GM23338 (cell line): ENCODE measurements around the gene NKAIN2.

Experiments used
- CREB1 ChIP-seq: fragments of 250-450 bp; sonication (Bioruptor Pico); IDR thresholded peaks from 2 replicates; pipeline ENCODE4 v1.5.0; 2020; ENCODE audit warnings: low read depth, mild to moderate bottlenecking, moderate library complexity
- EZH2 ChIP-seq: fragments of 200-600 bp; sonication (generic); IDR thresholded peaks from one replicate; pipeline ENCODE4 v1.8.0; 2017; ENCODE audit warnings: antibody characterized with exemption, mild to moderate bottlenecking, low read depth; ENCODE audit not compliant: unreplicated experiment
- EZH2phosphoT487 ChIP-seq: fragments of 200-600 bp; sonication (generic); IDR thresholded peaks from one replicate; pipeline ENCODE4 v1.8.1; 2018; ENCODE audit warnings: antibody characterized with exemption; ENCODE audit not compliant: unreplicated experiment
- JUNB ChIP-seq: IDR thresholded peaks from one replicate; pipeline ENCODE4 v1.6.1; 2016; ENCODE audit warnings: antibody characterized with exemption; ENCODE audit not compliant: unreplicated experiment
- NANOG ChIP-seq: IDR thresholded peaks from 2 replicates; pipeline ENCODE4 v1.6.1; 2016; ENCODE audit warnings: antibody characterized with exemption, borderline replicate concordance
- POLR2AphosphoS5 ChIP-seq: IDR thresholded peaks from 2 replicates; pipeline ENCODE4 v1.6.1; 2016; ENCODE audit warnings: antibody characterized with exemption, low read depth
- STAT1 ChIP-seq: IDR thresholded peaks from one replicate; pipeline ENCODE4 v1.6.1; 2016; ENCODE audit warnings: antibody characterized with exemption; ENCODE audit not compliant: unreplicated experiment
- ZNF114 ChIP-seq: fragments of 250-450 bp; sonication (Bioruptor Pico); IDR thresholded peaks from 2 replicates; pipeline ENCODE4 v1.5.0; 2020; ENCODE audit warnings: mild to moderate bottlenecking, moderate library complexity
- ZNF331 ChIP-seq: fragments of 250-450 bp; sonication (Bioruptor Pico); IDR thresholded peaks from 2 replicates; pipeline ENCODE4 v1.5.0; 2020; ENCODE audit warnings: low read depth, mild to moderate bottlenecking, moderate library complexity
- TF ChIP-seq, protein P1 (sequence below), 2 experiments: fragments of 200-600 bp in 1 of 2; sonication (generic) in 1 of 2; conservative IDR thresholded peaks; 2 replicates each; pipeline versions ENCODE4 v1.5.1 to v1.6.1; 2016 to 2017; ENCODE audit warnings: antibody characterized with exemption in 2 of 2, low read depth in 2 of 2, mild to moderate bottlenecking in 2 of 2, moderate library complexity in 1 of 2
- TF ChIP-seq, protein P2 (sequence below): IDR thresholded peaks from one replicate; pipeline ENCODE4 v1.6.1; 2018; ENCODE audit warnings: antibody characterized with exemption; ENCODE audit not compliant: unreplicated experiment
- TF ChIP-seq, protein P3 (sequence below): IDR thresholded peaks from 2 replicates; pipeline ENCODE4 v1.6.1; 2016; ENCODE audit warnings: antibody characterized with exemption

DNA sequence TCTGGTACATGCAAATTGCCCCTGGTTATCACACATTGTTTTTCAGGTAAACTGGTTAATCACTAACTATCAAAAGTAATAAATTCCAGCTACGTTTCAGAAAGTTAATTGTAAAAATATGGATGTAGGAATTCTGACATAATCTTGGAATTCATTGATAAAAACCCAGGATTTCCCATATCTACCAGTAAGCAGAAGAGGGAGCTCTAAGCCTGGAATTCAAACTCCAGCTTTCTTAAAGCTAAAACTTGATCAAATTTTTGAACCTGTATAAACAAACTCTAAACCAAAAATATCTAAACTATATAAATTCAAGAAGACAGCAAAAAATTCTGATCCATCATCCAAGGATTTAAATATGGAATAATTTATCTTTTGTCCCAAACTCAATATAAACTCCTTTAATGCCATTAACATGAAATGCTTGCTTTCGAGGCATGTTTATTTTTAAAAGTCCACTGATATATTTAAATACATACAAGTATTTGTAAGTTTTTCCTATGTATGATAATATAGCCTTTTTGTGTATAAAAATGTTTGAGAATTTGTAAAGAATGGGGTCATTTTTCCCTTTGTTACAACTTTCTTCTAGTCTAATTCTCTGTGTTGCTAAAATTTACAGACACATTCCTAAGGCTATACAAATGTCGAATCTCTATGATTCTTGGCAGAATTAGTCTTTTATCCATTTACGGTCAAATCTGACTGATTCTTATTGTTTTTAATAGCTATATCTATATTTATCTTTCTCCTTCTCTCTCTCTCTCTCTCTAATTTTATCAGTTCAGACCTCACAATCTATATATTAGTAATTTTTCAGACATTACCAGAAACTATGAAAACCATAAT lies 1067.2 kb downstream of the NKAIN2 start:
- TF ChIP-seq POLR2AphosphoS5, result no peak
- TF ChIP-seq, protein P1, sequence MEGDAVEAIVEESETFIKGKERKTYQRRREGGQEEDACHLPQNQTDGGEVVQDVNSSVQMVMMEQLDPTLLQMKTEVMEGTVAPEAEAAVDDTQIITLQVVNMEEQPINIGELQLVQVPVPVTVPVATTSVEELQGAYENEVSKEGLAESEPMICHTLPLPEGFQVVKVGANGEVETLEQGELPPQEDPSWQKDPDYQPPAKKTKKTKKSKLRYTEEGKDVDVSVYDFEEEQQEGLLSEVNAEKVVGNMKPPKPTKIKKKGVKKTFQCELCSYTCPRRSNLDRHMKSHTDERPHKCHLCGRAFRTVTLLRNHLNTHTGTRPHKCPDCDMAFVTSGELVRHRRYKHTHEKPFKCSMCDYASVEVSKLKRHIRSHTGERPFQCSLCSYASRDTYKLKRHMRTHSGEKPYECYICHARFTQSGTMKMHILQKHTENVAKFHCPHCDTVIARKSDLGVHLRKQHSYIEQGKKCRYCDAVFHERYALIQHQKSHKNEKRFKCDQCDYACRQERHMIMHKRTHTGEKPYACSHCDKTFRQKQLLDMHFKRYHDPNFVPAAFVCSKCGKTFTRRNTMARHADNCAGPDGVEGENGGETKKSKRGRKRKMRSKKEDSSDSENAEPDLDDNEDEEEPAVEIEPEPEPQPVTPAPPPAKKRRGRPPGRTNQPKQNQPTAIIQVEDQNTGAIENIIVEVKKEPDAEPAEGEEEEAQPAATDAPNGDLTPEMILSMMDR (conservative IDR thresholded peaks at IDR 0.05; ENCODE audit: low read depth in 2 of 2), result peak; percentile 66 to 86
- no peak for TF ChIP-seq EZH2phosphoT487
- no peak for TF ChIP-seq EZH2
- no peak for TF ChIP-seq ZNF331 (CRISPR knock-in tag)
- TF ChIP-seq, protein P2, sequence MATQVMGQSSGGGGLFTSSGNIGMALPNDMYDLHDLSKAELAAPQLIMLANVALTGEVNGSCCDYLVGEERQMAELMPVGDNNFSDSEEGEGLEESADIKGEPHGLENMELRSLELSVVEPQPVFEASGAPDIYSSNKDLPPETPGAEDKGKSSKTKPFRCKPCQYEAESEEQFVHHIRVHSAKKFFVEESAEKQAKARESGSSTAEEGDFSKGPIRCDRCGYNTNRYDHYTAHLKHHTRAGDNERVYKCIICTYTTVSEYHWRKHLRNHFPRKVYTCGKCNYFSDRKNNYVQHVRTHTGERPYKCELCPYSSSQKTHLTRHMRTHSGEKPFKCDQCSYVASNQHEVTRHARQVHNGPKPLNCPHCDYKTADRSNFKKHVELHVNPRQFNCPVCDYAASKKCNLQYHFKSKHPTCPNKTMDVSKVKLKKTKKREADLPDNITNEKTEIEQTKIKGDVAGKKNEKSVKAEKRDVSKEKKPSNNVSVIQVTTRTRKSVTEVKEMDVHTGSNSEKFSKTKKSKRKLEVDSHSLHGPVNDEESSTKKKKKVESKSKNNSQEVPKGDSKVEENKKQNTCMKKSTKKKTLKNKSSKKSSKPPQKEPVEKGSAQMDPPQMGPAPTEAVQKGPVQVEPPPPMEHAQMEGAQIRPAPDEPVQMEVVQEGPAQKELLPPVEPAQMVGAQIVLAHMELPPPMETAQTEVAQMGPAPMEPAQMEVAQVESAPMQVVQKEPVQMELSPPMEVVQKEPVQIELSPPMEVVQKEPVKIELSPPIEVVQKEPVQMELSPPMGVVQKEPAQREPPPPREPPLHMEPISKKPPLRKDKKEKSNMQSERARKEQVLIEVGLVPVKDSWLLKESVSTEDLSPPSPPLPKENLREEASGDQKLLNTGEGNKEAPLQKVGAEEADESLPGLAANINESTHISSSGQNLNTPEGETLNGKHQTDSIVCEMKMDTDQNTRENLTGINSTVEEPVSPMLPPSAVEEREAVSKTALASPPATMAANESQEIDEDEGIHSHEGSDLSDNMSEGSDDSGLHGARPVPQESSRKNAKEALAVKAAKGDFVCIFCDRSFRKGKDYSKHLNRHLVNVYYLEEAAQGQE, result no peak
- TF ChIP-seq JUNB, result no peak
- TF ChIP-seq CREB1 (CRISPR knock-in tag), result no peak
- no peak for TF ChIP-seq ZNF114
- TF ChIP-seq, protein P3, sequence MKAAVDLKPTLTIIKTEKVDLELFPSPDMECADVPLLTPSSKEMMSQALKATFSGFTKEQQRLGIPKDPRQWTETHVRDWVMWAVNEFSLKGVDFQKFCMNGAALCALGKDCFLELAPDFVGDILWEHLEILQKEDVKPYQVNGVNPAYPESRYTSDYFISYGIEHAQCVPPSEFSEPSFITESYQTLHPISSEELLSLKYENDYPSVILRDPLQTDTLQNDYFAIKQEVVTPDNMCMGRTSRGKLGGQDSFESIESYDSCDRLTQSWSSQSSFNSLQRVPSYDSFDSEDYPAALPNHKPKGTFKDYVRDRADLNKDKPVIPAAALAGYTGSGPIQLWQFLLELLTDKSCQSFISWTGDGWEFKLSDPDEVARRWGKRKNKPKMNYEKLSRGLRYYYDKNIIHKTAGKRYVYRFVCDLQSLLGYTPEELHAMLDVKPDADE, result no peak
- TF ChIP-seq NANOG, result no peak
- no peak for TF ChIP-seq STAT1
